ENCODE results near the gene MYCN. TPM values are rescaled to one million over a fixed set of nuclear protein-coding genes. Genes with fewer than 3 reads are reported as not detected.

MYCN gene
- total RNA-seq, 1 experiment from 2014 or later = 54.4 TPM

- ChIA-PET POLR2A (no interaction called here), CTCF (no interaction called here)
- H3K4me3 ChIP-seq (ENCODE audit: low read depth, low read length) = no peak overlapping the region
- H3K4me3 Mint-ChIP-seq (ENCODE audit: unreplicated experiment) = no peak overlapping the region
- no peaks in the 10 kb centered on the region for H3K9me3 ChIP-seq
- TF ChIP-seq CTCF (IDR thresholded peaks at IDR 0.05; ENCODE audit: insufficient read depth in 1 of 2, low read depth in 1 of 2, low read length in 1 of 2, severe bottlenecking in 1 of 2, unreplicated experiment in 1 of 2) = no peak
- 0 out of 2 replicates have a peak, but pooled peaks cover 2% of the 10 kb centered on the region for H3K4me1 ChIP-seq
- no peaks in the 10 kb centered on the region for H3K27me3 Mint-ChIP-seq (ENCODE audit: insufficient read depth, unreplicated experiment)
- DNase-seq = no peak
- no peaks in the 10 kb centered on the region for H3K9me3 Mint-ChIP-seq (ENCODE audit: unreplicated experiment)
- peaks cover 7% of the 10 kb centered on the region for H3K4me1 Mint-ChIP-seq (ENCODE audit: low read depth, unreplicated experiment)
- H3K36me3 ChIP-seq (ENCODE audit: control insufficient read depth, insufficient read depth, low read length) = no peaks in the 10 kb centered on the region
- no peak overlapping the region for H3K27ac Mint-ChIP-seq (ENCODE audit: unreplicated experiment)
- intact Hi-C loops (cut with micrococcal nuclease; ENCODE audit: unreplicated experiment) = no loop called here
- BruUV-seq (replicated peaks) = no TSS peak
- no peaks in the 10 kb centered on the region for H3K36me3 Mint-ChIP-seq (ENCODE audit: insufficient read depth, unreplicated experiment)
- no peaks in the 10 kb centered on the region for H3K27me3 ChIP-seq (replicated peaks; ENCODE audit: control insufficient read depth, insufficient read depth, low read length)
Observed at GRCh38 chr2:15932394-15933183, 7.8 kb upstream of the MYCN start.

GRCh38 chr2:15933184-15933845, 7.0 kb upstream of the MYCN start:
- H3K4me3 Mint-ChIP-seq (ENCODE audit: unreplicated experiment) = no peak overlapping the region
- Histone ChIP-seq H3K4me3 (ENCODE audit: low read depth, low read length) (no peak overlapping the region), H3K36me3 (ENCODE audit: control insufficient read depth, insufficient read depth, low read length) (no peaks in the 10 kb centered on the region), H3K27me3 (replicated peaks; ENCODE audit: control insufficient read depth, insufficient read depth, low read length) (no peaks in the 10 kb centered on the region), H3K9me3 (no peaks in the 10 kb centered on the region), H3K4me1 (no peaks in the 10 kb centered on the region)
- H3K27ac Mint-ChIP-seq (ENCODE audit: unreplicated experiment) = no peak overlapping the region
- DNase-seq = no peak
- intact Hi-C loops (cut with micrococcal nuclease; ENCODE audit: unreplicated experiment) = no loop called here
- no peaks in the 10 kb centered on the region for H3K36me3 Mint-ChIP-seq (ENCODE audit: insufficient read depth, unreplicated experiment)
- ChIA-PET CTCF (no interaction called here), POLR2A (no interaction called here)
- no TSS peak for BruUV-seq (replicated peaks)
- no peak for TF ChIP-seq CTCF (IDR thresholded peaks at IDR 0.05; ENCODE audit: insufficient read depth in 1 of 2, low read depth in 1 of 2, low read length in 1 of 2, severe bottlenecking in 1 of 2, unreplicated experiment in 1 of 2)
- H3K4me1 Mint-ChIP-seq (ENCODE audit: low read depth, unreplicated experiment) = peaks cover 4% of the 10 kb centered on the region
- no peaks in the 10 kb centered on the region for H3K9me3 Mint-ChIP-seq (ENCODE audit: unreplicated experiment)
- H3K27me3 Mint-ChIP-seq (ENCODE audit: insufficient read depth, unreplicated experiment) = no peaks in the 10 kb centered on the region

DNA sequence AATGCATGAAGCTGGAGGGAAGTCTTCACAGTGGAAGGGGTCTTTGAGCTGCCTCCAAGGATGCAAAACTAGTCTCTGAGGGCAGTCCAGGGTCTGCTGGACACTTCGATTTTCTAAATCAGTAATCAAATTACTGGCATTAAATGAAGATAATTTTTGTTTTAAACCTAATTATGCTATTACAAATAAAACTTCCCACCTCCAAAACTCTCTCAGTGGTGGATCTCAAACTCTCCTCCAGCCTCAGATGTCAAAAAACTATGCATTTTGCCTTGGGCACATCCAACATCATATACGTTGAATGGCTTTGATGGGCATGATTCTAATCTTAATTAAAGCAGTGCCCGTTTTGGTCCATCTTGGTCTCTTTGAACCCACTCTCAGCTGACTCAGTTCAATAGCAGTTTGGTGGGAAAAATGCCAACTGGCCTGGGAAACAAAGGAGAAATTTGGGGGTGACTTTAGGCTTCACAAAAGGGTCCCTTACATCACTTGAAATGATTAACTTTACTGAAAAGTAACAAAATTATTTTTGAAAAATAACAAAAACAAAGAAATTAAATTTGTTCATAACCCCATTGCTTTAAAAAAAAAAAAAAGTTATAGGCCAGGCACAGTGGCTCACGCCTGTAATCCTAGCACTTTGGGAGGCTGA, 5.9 kb upstream of the MYCN start:
- Mint-ChIP-seq H3K9me3 (ENCODE audit: unreplicated experiment) (no peaks in the 10 kb centered on the region), H3K4me3 (ENCODE audit: unreplicated experiment) (no peak overlapping the region), H3K27ac (ENCODE audit: unreplicated experiment) (no peak overlapping the region), H3K4me1 (ENCODE audit: low read depth, unreplicated experiment) (peaks cover 4% of the 10 kb centered on the region), H3K27me3 (ENCODE audit: insufficient read depth, unreplicated experiment) (no peaks in the 10 kb centered on the region), H3K36me3 (ENCODE audit: insufficient read depth, unreplicated experiment) (no peaks in the 10 kb centered on the region)
- no peak for DNase-seq
- Histone ChIP-seq H3K4me3 (ENCODE audit: low read depth, low read length) (no peak overlapping the region), H3K9me3 (no peaks in the 10 kb centered on the region), H3K27me3 (replicated peaks; ENCODE audit: control insufficient read depth, insufficient read depth, low read length) (no peaks in the 10 kb centered on the region), H3K4me1 (0 out of 2 replicates have a peak, but pooled peaks cover 6% of the 10 kb centered on the region), H3K36me3 (ENCODE audit: control insufficient read depth, insufficient read depth, low read length) (no peaks in the 10 kb centered on the region)
- POLR2A ChIA-PET = no interaction called here
- CTCF ChIA-PET = no interaction called here
- BruUV-seq (replicated peaks) = no TSS peak
- intact Hi-C loops (cut with micrococcal nuclease; ENCODE audit: unreplicated experiment) = no loop called here
- no peak for TF ChIP-seq CTCF (IDR thresholded peaks at IDR 0.05; ENCODE audit: insufficient read depth in 1 of 2, low read depth in 1 of 2, low read length in 1 of 2, severe bottlenecking in 1 of 2, unreplicated experiment in 1 of 2)

Data from Caco-2 (cell line).